HepG2 (cell line): Measurements from ENCODE around the gene TRPV2. TPM values are rescaled to one million over a fixed set of nuclear protein-coding genes. Genes with fewer than 3 reads are reported as not detected.
A peak's percentile ranks its signal among the peaks of the same experiment; 100 is the strongest.

ENCODE experiments used
- CBFB ChIP-seq: sonication (generic); formaldehyde crosslinking; IDR thresholded peaks from 2 replicates; pipeline ENCODE4 v1.4.0; 2020; ENCODE audit warnings: missing genetic modification reagents
- DNMT3B ChIP-seq: conservative IDR thresholded peaks from 2 replicates; pipeline ENCODE4 v1.6.1; 2016; ENCODE audit warnings: missing biosample characterization, control low read depth
- HDAC6 ChIP-seq: fragments of 200-600 bp; sonication (generic); IDR thresholded peaks from 2 replicates; pipeline ENCODE4 v1.7.0; 2017; ENCODE audit warnings: mild to moderate bottlenecking, antibody characterized with exemption, low read length, low read depth
- KDM5A ChIP-seq: fragments of 200-600 bp; sonication (generic); IDR thresholded peaks from 2 replicates; pipeline ENCODE4 v1.7.0; 2018; ENCODE audit warnings: antibody characterized with exemption, mild to moderate bottlenecking, low read length, borderline replicate concordance
- MAFK ChIP-seq, 2 experiments: IDR thresholded peaks in 1 of 2; conservative IDR thresholded peaks in 1 of 2; 2 replicates each; pipeline ENCODE4 v1.6.1; 2011; ENCODE audit warnings: improper control_type of control experiment in 2 of 2, low read length in 2 of 2
- MIER2 ChIP-seq: IDR thresholded peaks from 2 replicates; pipeline ENCODE4 v1.6.1; 2016; ENCODE audit warnings: missing biosample characterization, missing genetic modification reagents
- NR3C1 ChIP-seq: sonication (generic); formaldehyde crosslinking; IDR thresholded peaks from 2 replicates; pipeline ENCODE4 v1.4.0; 2020; ENCODE audit warnings: missing genetic modification reagents
- SMARCC2 ChIP-seq: fragments of 450-650 bp; IDR thresholded peaks from 2 replicates; pipeline ENCODE4 v1.6.1; 2017; ENCODE audit warnings: antibody characterized with exemption, mild to moderate bottlenecking
- THYN1 ChIP-seq: sonication (generic); formaldehyde crosslinking; IDR thresholded peaks from 2 replicates; pipeline ENCODE4 v1.8.1; 2023; ENCODE audit warnings: low read depth, mild to moderate bottlenecking, moderate library complexity, missing genetic modification reagents, borderline replicate concordance
- ZFP41 ChIP-seq: sonication (generic); formaldehyde crosslinking; IDR thresholded peaks from 2 replicates; pipeline ENCODE4 v1.4.0; 2020; ENCODE audit warnings: mild to moderate bottlenecking, missing genetic modification reagents, borderline replicate concordance
- ZNF12 ChIP-seq: sonication (generic); formaldehyde crosslinking; IDR thresholded peaks from 2 replicates; pipeline ENCODE4 v1.5.0; 2020; ENCODE audit warnings: missing genetic modification reagents
- ZNF17 ChIP-seq: sonication (generic); formaldehyde crosslinking; IDR thresholded peaks from 2 replicates; pipeline ENCODE4 v1.5.0; 2020; ENCODE audit warnings: mild to moderate bottlenecking, missing genetic modification reagents
- ZNF496 ChIP-seq: sonication (generic); formaldehyde crosslinking; IDR thresholded peaks from 2 replicates; pipeline ENCODE4 v1.8.1; 2023; ENCODE audit warnings: mild to moderate bottlenecking, moderate library complexity, missing genetic modification reagents; ENCODE audit not compliant: insufficient replicate concordance
- ZNF703 ChIP-seq: sonication (generic); formaldehyde crosslinking; IDR thresholded peaks from 2 replicates; pipeline ENCODE4 v1.5.1; 2020; ENCODE audit warnings: missing genetic modification reagents, mild to moderate bottlenecking, moderate library complexity, borderline replicate concordance
- ZNF776 ChIP-seq: sonication (generic); formaldehyde crosslinking; IDR thresholded peaks from 2 replicates; pipeline ENCODE4 v1.4.0; 2020; ENCODE audit warnings: mild to moderate bottlenecking, missing genetic modification reagents
- ZNF781 ChIP-seq: sonication (generic); formaldehyde crosslinking; IDR thresholded peaks from 2 replicates; pipeline ENCODE4 v1.5.1; 2020; ENCODE audit warnings: borderline replicate concordance, mild to moderate bottlenecking, missing genetic modification reagents; ENCODE audit errors: not compliant biosample characterization
- ZNF790 ChIP-seq: sonication (generic); formaldehyde crosslinking; IDR thresholded peaks from 2 replicates; pipeline ENCODE4 v1.8.0; 2022; ENCODE audit warnings: missing genetic modification reagents, mild to moderate bottlenecking, borderline replicate concordance
- polyA plus RNA-seq, 8 experiments: library from polyadenylated mRNA; depleted of rRNA in 3 of 8; stranded (reverse) in 7 of 8; unstranded in 1 of 8; fragments of >200 nt; fragmentation: Illumina TruSeq in 4 of 8; extraction: Trizol in 4 of 8; gene quantifications; 2 replicates each; pipeline versions ENCODE4 v1.2.1 to v1.2.3, GENCODE V29; 2011 to 2016; ENCODE audit warnings: low read depth in 4 of 8, missing spikeins in 1 of 8, mixed read lengths in 1 of 8; ENCODE audit not compliant: insufficient read depth in 1 of 8
- total RNA-seq, 5 experiments: library from RNA; depleted of rRNA; stranded (reverse); fragments of >200 nt; fragmentation: Illumina TruSeq; extraction: Trizol; gene quantifications; 2 replicates each; pipeline ENCODE4 v1.2.3, GENCODE V29; 2016; ENCODE audit warnings: low read depth in 1 of 5
- TF ChIP-seq, protein P1 (sequence below): sonication (generic); formaldehyde crosslinking; IDR thresholded peaks from 2 replicates; pipeline ENCODE4 v1.4.0; 2020; ENCODE audit warnings: missing genetic modification reagents
- TF ChIP-seq, protein P2 (sequence below): sonication (generic); formaldehyde crosslinking; IDR thresholded peaks from 2 replicates; pipeline ENCODE4 v1.4.0; 2020; ENCODE audit warnings: mild to moderate bottlenecking, missing genetic modification reagents
- TF ChIP-seq, protein P3 (sequence below): sonication (generic); formaldehyde crosslinking; IDR thresholded peaks from 2 replicates; pipeline ENCODE4 v1.5.1; 2020; ENCODE audit warnings: missing genetic modification reagents, mild to moderate bottlenecking, borderline replicate concordance

The TRPV2 gene
- total and polyA plus RNA-seq, 2 of the 13 experiments (the other 11 are each of a cell fraction or from before 2014, with no cell fraction given), result 13.6 to 21.3 TPM

DNA sequence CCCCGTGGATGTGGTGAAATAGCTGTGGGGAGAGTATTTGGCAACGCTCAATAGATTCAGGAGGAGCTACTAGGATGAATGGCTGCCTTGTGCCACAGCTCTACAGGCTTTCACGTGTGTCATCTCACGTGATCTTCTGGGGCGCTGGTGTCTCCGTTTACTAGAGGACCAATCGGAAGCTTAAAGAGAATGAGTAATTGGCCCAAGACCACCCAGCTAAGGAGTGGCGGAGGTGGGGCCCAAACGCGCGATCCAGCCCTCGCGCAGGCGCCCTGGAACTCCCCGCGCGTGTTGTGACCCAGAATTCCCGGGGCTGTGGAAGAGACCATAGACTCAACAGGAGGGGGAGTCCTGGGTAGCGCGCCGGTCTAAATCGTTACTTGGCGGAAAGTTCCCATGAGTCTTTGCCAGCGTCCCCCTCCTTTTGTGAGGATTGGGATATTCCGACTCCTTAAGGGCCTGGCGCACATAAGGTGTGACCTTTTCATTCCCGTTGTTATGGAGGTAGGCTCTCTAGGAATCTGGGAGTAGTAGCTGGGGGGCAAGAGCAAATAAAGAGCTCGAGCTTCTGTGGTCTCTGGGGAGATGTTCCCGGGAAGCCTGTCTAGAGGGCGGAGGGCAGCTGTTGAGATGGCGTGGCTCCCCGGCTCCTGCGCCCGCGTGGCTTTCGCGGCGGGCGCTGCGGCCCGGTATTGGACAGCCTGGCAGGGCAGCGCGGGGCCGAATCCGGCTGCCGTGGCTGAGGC, 23.4 kb downstream of the TRPV2 start (continued):
- no peak; the same call in 1 of the 2 replicates for TF ChIP-seq ZNF703 (CRISPR knock-in tag)
- TF ChIP-seq NR3C1 (CRISPR knock-in tag), result no peak
- 0 out of 2 replicates have a peak, but pooled peaks have one; percentile 2 for TF ChIP-seq MIER2
- TF ChIP-seq DNMT3B (CRISPR knock-in tag), result peak; percentile 37; the same call in 1 of the 2 replicates
- TF ChIP-seq, protein P1, sequence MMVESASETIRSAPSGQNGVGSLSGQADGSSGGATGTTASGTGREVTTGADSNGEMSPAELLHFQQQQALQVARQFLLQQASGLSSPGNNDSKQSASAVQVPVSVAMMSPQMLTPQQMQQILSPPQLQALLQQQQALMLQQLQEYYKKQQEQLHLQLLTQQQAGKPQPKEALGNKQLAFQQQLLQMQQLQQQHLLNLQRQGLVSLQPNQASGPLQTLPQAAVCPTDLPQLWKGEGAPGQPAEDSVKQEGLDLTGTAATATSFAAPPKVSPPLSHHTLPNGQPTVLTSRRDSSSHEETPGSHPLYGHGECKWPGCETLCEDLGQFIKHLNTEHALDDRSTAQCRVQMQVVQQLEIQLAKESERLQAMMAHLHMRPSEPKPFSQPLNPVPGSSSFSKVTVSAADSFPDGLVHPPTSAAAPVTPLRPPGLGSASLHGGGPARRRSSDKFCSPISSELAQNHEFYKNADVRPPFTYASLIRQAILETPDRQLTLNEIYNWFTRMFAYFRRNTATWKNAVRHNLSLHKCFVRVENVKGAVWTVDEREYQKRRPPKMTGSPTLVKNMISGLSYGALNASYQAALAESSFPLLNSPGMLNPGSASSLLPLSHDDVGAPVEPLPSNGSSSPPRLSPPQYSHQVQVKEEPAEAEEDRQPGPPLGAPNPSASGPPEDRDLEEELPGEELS, result no peak
- TF ChIP-seq, protein P2, sequence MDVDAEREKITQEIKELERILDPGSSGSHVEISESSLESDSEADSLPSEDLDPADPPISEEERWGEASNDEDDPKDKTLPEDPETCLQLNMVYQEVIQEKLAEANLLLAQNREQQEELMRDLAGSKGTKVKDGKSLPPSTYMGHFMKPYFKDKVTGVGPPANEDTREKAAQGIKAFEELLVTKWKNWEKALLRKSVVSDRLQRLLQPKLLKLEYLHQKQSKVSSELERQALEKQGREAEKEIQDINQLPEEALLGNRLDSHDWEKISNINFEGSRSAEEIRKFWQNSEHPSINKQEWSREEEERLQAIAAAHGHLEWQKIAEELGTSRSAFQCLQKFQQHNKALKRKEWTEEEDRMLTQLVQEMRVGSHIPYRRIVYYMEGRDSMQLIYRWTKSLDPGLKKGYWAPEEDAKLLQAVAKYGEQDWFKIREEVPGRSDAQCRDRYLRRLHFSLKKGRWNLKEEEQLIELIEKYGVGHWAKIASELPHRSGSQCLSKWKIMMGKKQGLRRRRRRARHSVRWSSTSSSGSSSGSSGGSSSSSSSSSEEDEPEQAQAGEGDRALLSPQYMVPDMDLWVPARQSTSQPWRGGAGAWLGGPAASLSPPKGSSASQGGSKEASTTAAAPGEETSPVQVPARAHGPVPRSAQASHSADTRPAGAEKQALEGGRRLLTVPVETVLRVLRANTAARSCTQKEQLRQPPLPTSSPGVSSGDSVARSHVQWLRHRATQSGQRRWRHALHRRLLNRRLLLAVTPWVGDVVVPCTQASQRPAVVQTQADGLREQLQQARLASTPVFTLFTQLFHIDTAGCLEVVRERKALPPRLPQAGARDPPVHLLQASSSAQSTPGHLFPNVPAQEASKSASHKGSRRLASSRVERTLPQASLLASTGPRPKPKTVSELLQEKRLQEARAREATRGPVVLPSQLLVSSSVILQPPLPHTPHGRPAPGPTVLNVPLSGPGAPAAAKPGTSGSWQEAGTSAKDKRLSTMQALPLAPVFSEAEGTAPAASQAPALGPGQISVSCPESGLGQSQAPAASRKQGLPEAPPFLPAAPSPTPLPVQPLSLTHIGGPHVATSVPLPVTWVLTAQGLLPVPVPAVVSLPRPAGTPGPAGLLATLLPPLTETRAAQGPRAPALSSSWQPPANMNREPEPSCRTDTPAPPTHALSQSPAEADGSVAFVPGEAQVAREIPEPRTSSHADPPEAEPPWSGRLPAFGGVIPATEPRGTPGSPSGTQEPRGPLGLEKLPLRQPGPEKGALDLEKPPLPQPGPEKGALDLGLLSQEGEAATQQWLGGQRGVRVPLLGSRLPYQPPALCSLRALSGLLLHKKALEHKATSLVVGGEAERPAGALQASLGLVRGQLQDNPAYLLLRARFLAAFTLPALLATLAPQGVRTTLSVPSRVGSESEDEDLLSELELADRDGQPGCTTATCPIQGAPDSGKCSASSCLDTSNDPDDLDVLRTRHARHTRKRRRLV (CRISPR knock-in tag), result no peak
- TF ChIP-seq HDAC6, result peak; percentile 66; the same call in 1 of the 2 replicates
- no peak for TF ChIP-seq THYN1 (CRISPR knock-in tag)
- TF ChIP-seq, protein P3, sequence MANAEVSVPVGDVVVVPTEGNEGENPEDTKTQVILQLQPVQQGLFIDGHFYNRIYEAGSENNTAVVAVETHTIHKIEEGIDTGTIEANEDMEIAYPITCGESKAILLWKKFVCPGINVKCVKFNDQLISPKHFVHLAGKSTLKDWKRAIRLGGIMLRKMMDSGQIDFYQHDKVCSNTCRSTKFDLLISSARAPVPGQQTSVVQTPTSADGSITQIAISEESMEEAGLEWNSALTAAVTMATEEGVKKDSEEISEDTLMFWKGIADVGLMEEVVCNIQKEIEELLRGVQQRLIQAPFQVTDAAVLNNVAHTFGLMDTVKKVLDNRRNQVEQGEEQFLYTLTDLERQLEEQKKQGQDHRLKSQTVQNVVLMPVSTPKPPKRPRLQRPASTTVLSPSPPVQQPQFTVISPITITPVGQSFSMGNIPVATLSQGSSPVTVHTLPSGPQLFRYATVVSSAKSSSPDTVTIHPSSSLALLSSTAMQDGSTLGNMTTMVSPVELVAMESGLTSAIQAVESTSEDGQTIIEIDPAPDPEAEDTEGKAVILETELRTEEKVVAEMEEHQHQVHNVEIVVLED, result no peak; the same call in 1 of the 2 replicates
- TF ChIP-seq ZNF790 (CRISPR knock-in tag), result no peak
- no peak; the same call in 1 of the 2 replicates for TF ChIP-seq CBFB
- TF ChIP-seq MAFK (conservative IDR thresholded peaks at IDR 0.05 in 1 of 2, IDR thresholded peaks at IDR 0.05 in 1 of 2; ENCODE audit: low read length in 2 of 2), result 0 out of 4 replicates have a peak, but pooled peaks of 1 of the 2 experiments have one; percentile 0
- TF ChIP-seq KDM5A, result peak; percentile 74; the same call in 1 of the 2 replicates
- TF ChIP-seq ZNF496, result no peak
- TF ChIP-seq ZNF12 (CRISPR knock-in tag), result no peak
- no peak for TF ChIP-seq SMARCC2
- no peak for TF ChIP-seq ZNF776 (CRISPR knock-in tag)
- TF ChIP-seq ZNF781 (CRISPR knock-in tag), result peak; percentile 56
- no peak for TF ChIP-seq ZFP41
- TF ChIP-seq ZNF17 (CRISPR knock-in tag), result no peak
